Retina (tissue), 1 donor: ENCODE results near the gene PTX4.

Experiments
- DNase-seq: peaks from one replicate; pipeline ENCODE4 v3.0.0-alpha.2; 2016

Gene PTX4

GRCh38 chr16:1488619-1489018, at the start of gene PTX4:
TSS of gene PTX4 (minus strand) at chr16:1488944. CDS start at chr16:1488909, 35 bp downstream.
- DNase-seq, result no peak

- no peak for DNase-seq
Measured at GRCh38 chr16:1537763-1538289, 49.1 kb upstream of the PTX4 start.

GRCh38 chr16:1537138-1537577, 48.4 kb upstream of the PTX4 start:
- no peak for DNase-seq

- DNase-seq, result no peak
Measured at GRCh38 chr16:1536601-1537000, 47.9 kb upstream of the PTX4 start.

GRCh38 chr16:1535391-1536291, 46.9 kb upstream of the PTX4 start:
- DNase-seq, result no peak

GRCh38 chr16:1534021-1535020, 45.6 kb upstream of the PTX4 start:
- no peak for DNase-seq

- DNase-seq, result no peak
Measured at GRCh38 chr16:1533443-1533951, 44.8 kb upstream of the PTX4 start, which contains the start of gene TMEM204. TSS of gene TMEM204 (plus strand) at chr16:1533666. CDS start at chr16:1534276, 610 bp downstream.

- DNase-seq, result no peak
Measured at GRCh38 chr16:1532771-1533170, 44.0 kb upstream of the PTX4 start.

- DNase-seq, result no peak
Measured at GRCh38 chr16:1532081-1532760, 43.5 kb upstream of the PTX4 start.

GRCh38 chr16:1531638-1531910, 42.8 kb upstream of the PTX4 start:
- DNase-seq, result no peak

GRCh38 chr16:1530883-1531637, 42.3 kb upstream of the PTX4 start:
- no peak for DNase-seq

- DNase-seq, result no peak
Measured at GRCh38 chr16:1530349-1530882, 41.7 kb upstream of the PTX4 start.

GRCh38 chr16:1528921-1529537, 40.3 kb upstream of the PTX4 start:
- DNase-seq, result no peak

- no peak for DNase-seq
Measured at GRCh38 chr16:1527836-1528811, 39.4 kb upstream of the PTX4 start.

- DNase-seq, result no peak
Measured at GRCh38 chr16:1526608-1527555, 38.1 kb upstream of the PTX4 start.

GRCh38 chr16:1525871-1526607, 37.3 kb upstream of the PTX4 start:
- DNase-seq, result no peak

- DNase-seq, result no peak
Measured at GRCh38 chr16:1524366-1524765, 35.6 kb upstream of the PTX4 start.
